H1 (cell line): ENCODE measurements around the gene ADGRV1. TPM values are rescaled to one million over a fixed set of nuclear protein-coding genes. Genes with fewer than 3 reads are reported as not detected.
"Not testable (repeated sequence)": the region's sequence is repeated elsewhere in the genome, so short reads cannot be mapped to it uniquely, and the experiment has no call there.

Experiments
- CTCF ChIA-PET: fragments of 300-600 bp; sonication (Branson Sonifier 250); formaldehyde crosslinking; loops from one replicate; lab custom pipeline; 2021; ENCODE audit not compliant: partially characterized antibody; lab: Charles Lee
- POLR2A ChIA-PET: fragments of 300-600 bp; sonication (Branson Sonifier 250); formaldehyde crosslinking; loops from one replicate; lab custom pipeline; 2021; ENCODE audit warnings: inconsistent platforms; ENCODE audit not compliant: partially characterized antibody; lab: Charles Lee
- DNase-seq, 2 experiments: peaks; one replicate each; pipeline versions ENCODE4 v3.0.0 to v3.0.0-alpha.2; 2010 to 2022; ENCODE audit warnings: low spot score in 2 of 2, low read depth in 1 of 2, mixed read lengths in 1 of 2
- FAIRE-seq: peaks from 2 replicates; lab custom pipeline; 2011; peaks lifted over from hg19 to GRCh38; lab: Jason Lieb, UNC
- H2AFZ ChIP-seq: 2 replicates; pipeline ENCODE4 v1.8.1; 2012; ENCODE audit warnings: low read length, inconsistent platforms
- H2AK5ac ChIP-seq: 2 replicates; pipeline ENCODE4 v1.6.1; 2013; ENCODE audit warnings: low read depth, low read length
- H2BK120ac ChIP-seq: replicated peaks from 2 replicates; pipeline ENCODE3; 2013; ENCODE audit warnings: low read depth, low read length, inconsistent platforms
- H2BK12ac ChIP-seq: 2 replicates; pipeline ENCODE4 v1.6.1; 2013; ENCODE audit warnings: low read depth, low read length
- H2BK15ac ChIP-seq: 2 replicates; pipeline ENCODE4 v1.6.1; 2013; ENCODE audit warnings: low read length
- H2BK20ac ChIP-seq: 2 replicates; pipeline ENCODE4 v1.6.1; 2013; ENCODE audit warnings: low read length
- H2BK5ac ChIP-seq: 2 replicates; pipeline ENCODE4 v1.6.1; 2013; ENCODE audit warnings: low read depth, low read length
- H3K14ac ChIP-seq: 2 replicates; pipeline ENCODE4 v1.6.1; 2013; ENCODE audit warnings: inconsistent platforms; ENCODE audit not compliant: insufficient read length
- H3K18ac ChIP-seq: 2 replicates; pipeline ENCODE4 v1.6.1; 2013; ENCODE audit warnings: low read length; ENCODE audit errors: extremely low read depth
- H3K23ac ChIP-seq: 2 replicates; pipeline ENCODE4 v1.6.1; 2013; ENCODE audit warnings: inconsistent platforms; ENCODE audit not compliant: insufficient read length
- H3K23me2 ChIP-seq: 2 replicates; pipeline ENCODE4 v1.6.1; 2013; ENCODE audit warnings: low read depth, low read length
- H3K27ac ChIP-seq: 2 replicates; pipeline ENCODE4 v1.6.1; 2011; ENCODE audit warnings: low read depth, low read length, inconsistent platforms
- H3K27me3 ChIP-seq, 4 experiments: replicated peaks in 1 of 4; 1 replicate in 1 of 4; 2 replicates in 3 of 4; pipeline versions ENCODE4 v1.6.1 to v1.8.1; 2011 to 2013; ENCODE audit warnings: low read length in 3 of 4, mild to moderate bottlenecking in 3 of 4, inconsistent platforms in 2 of 4, mixed read lengths in 2 of 4, moderate library complexity in 1 of 4; ENCODE audit not compliant: control insufficient read depth in 3 of 4, insufficient read depth in 3 of 4; ENCODE audit errors: extremely low read depth in 1 of 4
- H3K36me3 ChIP-seq, 4 experiments: 2 replicates each; pipeline versions ENCODE4 v1.6.1 to v1.8.1; 2011 to 2013; ENCODE audit warnings: mild to moderate bottlenecking in 4 of 4, low read length in 3 of 4, moderate library complexity in 2 of 4, control low read depth in 1 of 4, inconsistent platforms in 1 of 4; ENCODE audit not compliant: insufficient read depth in 4 of 4, control insufficient read depth in 2 of 4
- H3K4ac ChIP-seq: replicated peaks from 2 replicates; pipeline ENCODE3; 2013; ENCODE audit warnings: low read length, low read depth, mixed read lengths, inconsistent platforms; ENCODE audit not compliant: insufficient read length
- H3K4me1 ChIP-seq, 4 experiments: replicated peaks in 1 of 4; 1 replicate in 1 of 4; 2 replicates in 3 of 4; pipeline versions ENCODE4 v1.6.1 to v1.8.1; 2011 to 2013; ENCODE audit warnings: low read length in 3 of 4, inconsistent platforms in 2 of 4, mixed read lengths in 1 of 4; ENCODE audit not compliant: insufficient read depth in 4 of 4, control insufficient read depth in 3 of 4
- H3K4me2 ChIP-seq, 2 experiments: 2 replicates each; pipeline versions ENCODE4 v1.6.1 to v1.8.1; 2011 to 2013; ENCODE audit warnings: low read depth in 2 of 2, low read length in 2 of 2, control low read depth in 1 of 2, inconsistent platforms in 1 of 2, mild to moderate bottlenecking in 1 of 2; ENCODE audit not compliant: insufficient read depth in 1 of 2
- H3K4me3 ChIP-seq, 4 experiments: fragments of 200-600, 300-600 bp in 1 of 4; sonication (generic), shearing (Covaris generic), sonication (Bioruptor Twin) in 1 of 4; 2 replicates each; pipeline versions ENCODE4 v1.5.1 to v1.8.1; 2011 to 2016; ENCODE audit warnings: low read length in 4 of 4, low read depth in 3 of 4, control low read depth in 2 of 4, inconsistent platforms in 2 of 4, mild to moderate bottlenecking in 2 of 4, mixed read lengths in 1 of 4, moderate library complexity in 1 of 4; ENCODE audit not compliant: insufficient read depth in 2 of 4; ENCODE audit errors: extremely low read depth in 1 of 4
- H3K56ac ChIP-seq: replicated peaks from 2 replicates; pipeline ENCODE3; 2013; ENCODE audit warnings: low read depth, mild to moderate bottlenecking, mixed read lengths, low read length, inconsistent platforms; ENCODE audit not compliant: insufficient read length
- H3K79me1 ChIP-seq: 2 replicates; pipeline ENCODE4 v1.6.1; 2013; ENCODE audit warnings: low read depth, low read length, control low read depth
- H3K79me2 ChIP-seq, 2 experiments: 2 replicates each; pipeline versions ENCODE4 v1.6.1 to v1.8.1; 2012 to 2013; ENCODE audit warnings: low read length in 2 of 2, mild to moderate bottlenecking in 2 of 2, inconsistent platforms in 1 of 2; ENCODE audit not compliant: insufficient read depth in 2 of 2, control insufficient read depth in 1 of 2
- H3K9ac ChIP-seq, 4 experiments: replicated peaks in 1 of 4; 1 replicate in 1 of 4; 2 replicates in 3 of 4; pipeline versions ENCODE4 v1.6.1 to v1.8.1; 2011 to 2013; ENCODE audit warnings: low read depth in 3 of 4, low read length in 3 of 4, control low read depth in 2 of 4, mild to moderate bottlenecking in 2 of 4, moderate library complexity in 2 of 4, inconsistent platforms in 1 of 4; ENCODE audit errors: extremely low read depth in 1 of 4
- H3K9me3 ChIP-seq, 2 experiments: 2 replicates each; pipeline versions ENCODE4 v1.6.1 to v1.8.1; 2012 to 2013; ENCODE audit warnings: mild to moderate bottlenecking in 2 of 2, moderate library complexity in 2 of 2, control low read depth in 1 of 2, inconsistent platforms in 1 of 2, low read depth in 1 of 2, low read length in 1 of 2, mixed read lengths in 1 of 2; ENCODE audit not compliant: insufficient read depth in 2 of 2
- H4K20me1 ChIP-seq, 2 experiments: replicated peaks in 1 of 2; 2 replicates each; pipeline versions ENCODE3 to v1.8.1; 2011 to 2013; ENCODE audit warnings: inconsistent platforms in 2 of 2, low read length in 2 of 2, mild to moderate bottlenecking in 1 of 2; ENCODE audit not compliant: insufficient read depth in 2 of 2, control insufficient read depth in 1 of 2
- H4K5ac ChIP-seq: 2 replicates; pipeline ENCODE4 v1.6.1; 2013; ENCODE audit warnings: low read length, low read depth, mixed read lengths, inconsistent platforms; ENCODE audit not compliant: insufficient read length
- H4K8ac ChIP-seq: 2 replicates; pipeline ENCODE4 v1.8.0; 2013; ENCODE audit warnings: mild to moderate bottlenecking, moderate library complexity, low read length, inconsistent platforms; ENCODE audit not compliant: insufficient read depth; ENCODE audit errors: extremely low read depth
- H4K91ac ChIP-seq: replicated peaks from 2 replicates; pipeline ENCODE3; 2013; ENCODE audit warnings: low read length, mixed read lengths, inconsistent platforms; ENCODE audit not compliant: insufficient read length
- WGBS, 2 experiments: shearing (Covaris generic) in 1 of 2; methylation state at CpG; one replicate each; pipeline versions ENCODE4 v1.1.6 to v1.1.7; 2013 to 2015; ENCODE audit warnings: low lambda C conversion rate in 2 of 2, mixed read lengths in 2 of 2, inconsistent platforms in 1 of 2, low coverage in 1 of 2, missing lambda C conversion rate in 1 of 2; ENCODE audit not compliant: insufficient replicate concordance in 2 of 2, insufficient coverage in 1 of 2, insufficient read length in 1 of 2; ENCODE audit errors: extremely low coverage in 1 of 2, missing lambda C conversion rate in 1 of 2; 5-methylcytosine and 5-hydroxymethylcytosine counted together
- polyA plus RNA-seq, 7 experiments: library from polyadenylated mRNA; depleted of rRNA in 3 of 7; stranded (reverse) in 5 of 7; unstranded in 2 of 7; fragments of >200 nt in 5 of 7; fragments of 200-250 nt in 2 of 7; gene quantifications; 1 replicate in 5 of 7; 2 replicates in 1 of 7; 4 replicates in 1 of 7; pipeline versions ENCODE4 v1.2.1 to v1.2.3, GENCODE V29; 2011 to 2013; ENCODE audit warnings: missing spikeins in 2 of 7, mixed read lengths in 2 of 7
- total RNA-seq: library from RNA; stranded (reverse); fragmentation: NEBNext Ultra II Directional; extraction: Animal tissue kit (Norgen Biotek cat#: 25700); gene quantifications from 2 replicates; pipeline ENCODE4 v1.2.1, GENCODE V29; 2021

Gene ADGRV1
- total and polyA plus RNA-seq, 2 of the 8 experiments (the other 6 are each of a cell fraction or from before 2014, with no cell fraction given): 53.1 to 62.2 TPM

DNA sequence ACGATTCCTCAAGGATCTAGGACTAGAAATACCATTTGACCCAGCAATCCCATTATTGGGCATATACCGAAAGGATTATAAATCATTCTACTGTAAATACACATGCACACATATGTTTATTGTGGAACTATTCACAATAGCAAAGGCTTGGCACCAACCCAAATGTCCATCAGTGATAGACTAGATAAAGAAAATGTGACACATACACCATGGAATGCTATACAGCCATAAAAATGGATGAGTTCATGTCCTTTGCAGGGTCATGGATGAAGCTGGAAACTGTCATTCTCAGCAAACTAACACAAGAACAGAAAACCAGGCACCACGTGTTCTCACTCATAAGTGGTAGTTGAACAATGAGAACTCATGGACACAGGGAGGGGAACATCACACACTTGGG lies 241.9 kb downstream of the ADGRV1 start:
- H3K9ac ChIP-seq, H3K4ac ChIP-seq, H3K27ac ChIP-seq, H2BK20ac ChIP-seq, H2BK12ac ChIP-seq, H3K79me2 ChIP-seq, H3K27me3 ChIP-seq, H2BK15ac ChIP-seq, H3K18ac ChIP-seq, H4K91ac ChIP-seq, H3K23me2 ChIP-seq, H3K23ac ChIP-seq, H3K56ac ChIP-seq, H2BK5ac ChIP-seq, FAIRE-seq, H4K5ac ChIP-seq, H2AFZ ChIP-seq, H2BK120ac ChIP-seq, POLR2A ChIA-PET, H3K4me3 ChIP-seq, H4K8ac ChIP-seq, H4K20me1 ChIP-seq, H3K4me1 ChIP-seq, H3K4me2 ChIP-seq, H3K14ac ChIP-seq, H3K79me1 ChIP-seq, H2AK5ac ChIP-seq, DNase-seq: not testable (repeated sequence)
- H3K9me3 ChIP-seq: peaks cover 6 to 12% of the 10 kb centered on the region in 2 experiments; a peak in 3 of 4 replicates
- peaks cover 0 to 18% (median 3%) of the 10 kb centered on the region in 4 experiments; a peak in 5 of 8 replicates for H3K36me3 ChIP-seq
- WGBS, 2 experiments: 97% methylated on average over 3 of the region's 3 CpGs; no CpG with 5 or more reads in 1 of the 2 experiments
- CTCF ChIA-PET: interaction anchor here (1.0 to 1.1 kb wide), 2 partner anchors 8 to 40 kb away, joined by 3 read pairs; no protein-coding TSS in a partner anchor
